K562 (cell line): ENCODE measurements around the gene WSCD2.

ENCODE experiments used
- CTCF ChIP-seq, 3 experiments: IDR thresholded peaks in 2 of 3; conservative IDR thresholded peaks in 1 of 3; 2 replicates each; pipeline ENCODE4 v1.5.1; 2011 to 2012; ENCODE audit warnings: low read length in 3 of 3, mild to moderate bottlenecking in 3 of 3, control low read depth in 2 of 3, improper control_type of control experiment in 1 of 3, inconsistent platforms in 1 of 3, low read depth in 1 of 3, mixed read lengths in 1 of 3, moderate library complexity in 1 of 3; ENCODE audit not compliant: insufficient read depth in 2 of 3
- EGR1 ChIP-seq: fragments of 450-650 bp; conservative IDR thresholded peaks from 2 replicates; pipeline ENCODE4 v1.6.1; 2017; ENCODE audit warnings: mild to moderate bottlenecking
- EZH2 ChIP-seq: IDR thresholded peaks from 2 replicates; pipeline ENCODE4 v1.6.1; 2012; ENCODE audit warnings: low read depth, mild to moderate bottlenecking, inconsistent platforms, low read length, borderline replicate concordance
- FOS ChIP-seq: IDR thresholded peaks from 3 replicates; pipeline ENCODE4 v1.6.1; 2011; ENCODE audit not compliant: insufficient read length; ENCODE audit errors: extremely low read depth
- JUNB ChIP-seq: fragments of 450-650 bp; formaldehyde crosslinking; conservative IDR thresholded peaks from 2 replicates; pipeline ENCODE4 v1.4.0; 2020; ENCODE audit warnings: mild to moderate bottlenecking
- KDM1A ChIP-seq, 2 experiments: fragments of 450-650 bp; IDR thresholded peaks; 2 replicates each; pipeline ENCODE4 v1.6.1; 2016; ENCODE audit warnings: mild to moderate bottlenecking in 2 of 2
- NCOR1 ChIP-seq: fragments of 450-650 bp; IDR thresholded peaks from 2 replicates; pipeline ENCODE4 v1.6.1; 2016; ENCODE audit warnings: mild to moderate bottlenecking, moderate library complexity
- POLR2AphosphoS5 ChIP-seq: IDR thresholded peaks from 2 replicates; pipeline ENCODE4 v1.6.1; 2011; ENCODE audit warnings: mild to moderate bottlenecking, low read depth, low read length, moderate library complexity; ENCODE audit not compliant: control insufficient read depth, insufficient read depth
- RAD51 ChIP-seq: fragments of 450-650 bp; IDR thresholded peaks from 2 replicates; pipeline ENCODE4 v1.7.1; 2016; ENCODE audit warnings: low read depth, mild to moderate bottlenecking, borderline replicate concordance
- TBL1XR1 ChIP-seq, 2 experiments: IDR thresholded peaks; 2 replicates each; pipeline ENCODE4 v1.6.1; 2012; ENCODE audit warnings: improper control_type of control experiment in 2 of 2, low read length in 2 of 2, mild to moderate bottlenecking in 1 of 2
- TBP ChIP-seq: optimal IDR thresholded peaks from 2 replicates; pipeline ENCODE3; 2011; ENCODE audit warnings: low read depth, low read length, improper control_type of control experiment
- TEAD4 ChIP-seq, 2 experiments: sonication (generic) in 1 of 2; formaldehyde crosslinking in 1 of 2; IDR thresholded peaks; 2 replicates each; pipeline versions ENCODE4 v1.6.1 to v1.8.0; 2012 to 2022; ENCODE audit warnings: borderline replicate concordance in 1 of 2, inconsistent platforms in 1 of 2, low read length in 1 of 2, mild to moderate bottlenecking in 1 of 2, missing genetic modification reagents in 1 of 2
- YY1 ChIP-seq, 3 experiments: IDR thresholded peaks; 2 replicates each; pipeline ENCODE4 v1.6.1; 2011; ENCODE audit warnings: low read length in 2 of 3, mild to moderate bottlenecking in 2 of 3, moderate library complexity in 2 of 3, borderline replicate concordance in 1 of 3, control low read depth in 1 of 3, low read depth in 1 of 3; ENCODE audit not compliant: insufficient read depth in 3 of 3, insufficient replicate concordance in 2 of 3, control insufficient read depth in 1 of 3, insufficient read length in 1 of 3; ENCODE audit errors: extremely low read depth in 1 of 3
- ZBTB33 ChIP-seq: sonication (generic); formaldehyde crosslinking; IDR thresholded peaks from 2 replicates; pipeline ENCODE4 v1.8.1; 2023; ENCODE audit warnings: mild to moderate bottlenecking, missing genetic modification reagents

- TF ChIP-seq RAD51 (no peak), NCOR1 (no peak), EGR1 (no peak), TBL1XR1 (IDR thresholded peaks at IDR 0.05; ENCODE audit: low read length in 2 of 2) (no peak), JUNB (CRISPR knock-in tag) (no peak), CTCF (IDR thresholded peaks at IDR 0.05 in 2 of 3, conservative IDR thresholded peaks at IDR 0.05 in 1 of 3; ENCODE audit: insufficient read depth in 2 of 3, low read depth in 1 of 3, low read length in 3 of 3) (no peak), FOS (no peak), ZBTB33 (CRISPR knock-in tag) (no peak), POLR2AphosphoS5 (no peak), TEAD4 (IDR thresholded peaks at IDR 0.05; ENCODE audit: low read length) (no peak), TEAD4 (CRISPR knock-in tag; IDR thresholded peaks at IDR 0.05; ENCODE audit: borderline replicate concordance) (no peak), KDM1A (IDR thresholded peaks at IDR 0.05) (no peak), TBP (no peak), EZH2 (no peak), YY1 (IDR thresholded peaks at IDR 0.05; ENCODE audit: borderline replicate concordance in 1 of 3, control insufficient read depth in 1 of 3, extremely low read depth in 1 of 3, insufficient read depth in 3 of 3, insufficient read length in 1 of 3, insufficient replicate concordance in 2 of 3, low read depth in 1 of 3, low read length in 2 of 3) (no peak)
These were observed 128.6 kb downstream of the WSCD2 start for GRCh38 chr12:108257610-108258106.
